PC-9 (cell line): ENCODE measurements around the gene PNLIP. TPM values are rescaled to one million over a fixed set of nuclear protein-coding genes. Genes with fewer than 3 reads are reported as not detected.

Experiments used
- BruUV-seq: library from RNA; stranded (reverse); fragments of 400-500 nt; replicated peaks from 2 replicates; lab custom pipeline; 2021; lab: Mats Ljungman, UMichigan
- CTCF ChIA-PET: fragments of 300-600 bp; sonication (Branson Sonifier 250); formaldehyde crosslinking; loops from one replicate; lab custom pipeline; 2022; ENCODE audit warnings: antibody characterized with exemption; lab: Charles Lee
- POLR2A ChIA-PET: fragments of 300-600 bp; sonication (Branson Sonifier 250); formaldehyde crosslinking; loops from one replicate; lab custom pipeline; 2022; ENCODE audit warnings: antibody characterized with exemption; ENCODE audit not compliant: unreplicated experiment; lab: Charles Lee
- DNase-seq, 2 experiments: peaks; one replicate each; pipeline versions ENCODE4 v3.0.0 to v3.0.0-alpha.2; 2015 to 2022; ENCODE audit warnings: mixed read lengths in 1 of 2
- H2AFZ ChIP-seq: fragments of 200-600 bp; sonication (generic); 2 replicates; pipeline ENCODE4 v1.8.1; 2017; ENCODE audit warnings: antibody characterized with exemption
- H3F3A ChIP-seq: fragments of 200-600 bp; sonication (generic); 2 replicates; pipeline ENCODE4 v1.8.1; 2017; ENCODE audit warnings: antibody characterized with exemption, mild to moderate bottlenecking, low read depth; ENCODE audit not compliant: insufficient read depth
- H3K27ac ChIP-seq: fragments of 200-600 bp; sonication (generic); 2 replicates; pipeline ENCODE4 v1.6.1; 2016; ENCODE audit warnings: mixed run types
- H3K27me3 ChIP-seq: fragments of 200-600 bp; sonication (generic); 2 replicates; pipeline ENCODE4 v1.6.1; 2016; ENCODE audit warnings: low read depth, mixed run types; ENCODE audit not compliant: insufficient read depth
- H3K36me3 ChIP-seq: fragments of 200-600 bp; sonication (generic); 2 replicates; pipeline ENCODE4 v1.6.1; 2016; ENCODE audit warnings: low read depth, mixed run types
- H3K4me1 ChIP-seq: fragments of 200-600 bp; sonication (generic); replicated peaks from 2 replicates; pipeline ENCODE4 v1.6.1; 2016; ENCODE audit warnings: mixed run types; ENCODE audit not compliant: insufficient read depth
- H3K4me2 ChIP-seq: fragments of 200-600 bp; sonication (generic); 2 replicates; pipeline ENCODE4 v1.6.1; 2017; ENCODE audit warnings: mixed run types
- H3K4me3 ChIP-seq: fragments of 200-600 bp; sonication (generic); 2 replicates; pipeline ENCODE4 v1.6.1; 2016; ENCODE audit warnings: mixed run types
- H3K79me2 ChIP-seq: fragments of 200-600 bp; sonication (generic); 2 replicates; pipeline ENCODE4 v1.6.1; 2017; ENCODE audit warnings: low read depth, mixed run types
- H3K9me2 ChIP-seq: fragments of 200-600 bp; sonication (generic); 2 replicates; pipeline ENCODE4 v1.8.1; 2017; ENCODE audit warnings: mild to moderate bottlenecking; ENCODE audit not compliant: insufficient read depth
- H3K9me3 ChIP-seq: fragments of 200-600 bp; sonication (generic); 2 replicates; pipeline ENCODE4 v1.8.1; 2016; ENCODE audit warnings: low read depth; ENCODE audit not compliant: insufficient read depth
- H4K20me1 ChIP-seq: fragments of 200-600 bp; sonication (generic); 2 replicates; pipeline ENCODE4 v1.8.1; 2017; ENCODE audit not compliant: insufficient read depth
- EZH2 ChIP-seq: fragments of 200-600 bp; sonication (generic); IDR thresholded peaks from 2 replicates; pipeline ENCODE4 v1.8.0; 2017; ENCODE audit warnings: antibody characterized with exemption, low read depth
- intact Hi-C: fragments of 100-400 bp; cut with micrococcal nuclease; formaldehyde crosslinking; loops from one replicate; pipeline ENCODE4 v1.10.0; 2022; ENCODE audit not compliant: unreplicated experiment
- total RNA-seq: library from RNA; stranded (reverse); gene quantifications from 2 replicates; pipeline ENCODE4 v1.2.3, GENCODE V29; 2021
- TF ChIP-seq, protein P1 (sequence below): fragments of 200-600 bp; sonication (generic); conservative IDR thresholded peaks from 2 replicates; pipeline ENCODE4 v1.6.1; 2017; ENCODE audit warnings: mixed run types, antibody characterized with exemption, mild to moderate bottlenecking, moderate library complexity

Gene PNLIP
- total RNA-seq, 1 experiment from 2014 or later = not detected

DNA sequence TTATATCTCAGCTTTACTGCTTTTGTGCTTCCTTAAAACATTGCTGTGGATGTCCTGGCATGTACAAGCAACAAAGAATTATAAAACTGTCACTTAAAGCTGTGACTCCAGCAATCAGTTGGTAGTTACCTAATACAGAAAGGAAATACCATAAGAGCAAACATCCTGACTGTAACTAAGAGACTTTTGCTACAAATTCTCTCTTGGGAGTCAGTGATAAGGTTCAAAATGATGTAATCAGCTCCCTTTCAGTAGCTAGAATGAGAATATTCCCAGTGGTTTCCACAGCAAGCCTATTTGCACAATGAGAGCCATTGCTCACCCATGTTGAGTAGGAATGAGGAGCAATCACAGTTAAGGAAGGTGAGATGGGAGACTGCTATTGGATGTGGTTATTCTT lies 52.6 kb downstream of the PNLIP start:
- Histone ChIP-seq H3K9me2 (no peaks in the 10 kb centered on the region), H3K4me3 (no peak overlapping the region), H3K4me1 (no peaks in the 10 kb centered on the region), H3K9me3 (no peaks in the 10 kb centered on the region), H3K27ac (no peak overlapping the region), H3K36me3 (no peaks in the 10 kb centered on the region), H3K27me3 (peaks cover 75% of the 10 kb centered on the region), H3K79me2 (no peaks in the 10 kb centered on the region), H3F3A (no peaks in the 10 kb centered on the region), H3K4me2 (no peak overlapping the region), H2AFZ (no peak overlapping the region), H4K20me1 (no peaks in the 10 kb centered on the region)
- no peak for DNase-seq
- intact Hi-C loops = no loop called here
- CTCF ChIA-PET = no interaction called here
- no TSS peak for BruUV-seq
- POLR2A ChIA-PET = no interaction called here
- TF ChIP-seq, protein P1, sequence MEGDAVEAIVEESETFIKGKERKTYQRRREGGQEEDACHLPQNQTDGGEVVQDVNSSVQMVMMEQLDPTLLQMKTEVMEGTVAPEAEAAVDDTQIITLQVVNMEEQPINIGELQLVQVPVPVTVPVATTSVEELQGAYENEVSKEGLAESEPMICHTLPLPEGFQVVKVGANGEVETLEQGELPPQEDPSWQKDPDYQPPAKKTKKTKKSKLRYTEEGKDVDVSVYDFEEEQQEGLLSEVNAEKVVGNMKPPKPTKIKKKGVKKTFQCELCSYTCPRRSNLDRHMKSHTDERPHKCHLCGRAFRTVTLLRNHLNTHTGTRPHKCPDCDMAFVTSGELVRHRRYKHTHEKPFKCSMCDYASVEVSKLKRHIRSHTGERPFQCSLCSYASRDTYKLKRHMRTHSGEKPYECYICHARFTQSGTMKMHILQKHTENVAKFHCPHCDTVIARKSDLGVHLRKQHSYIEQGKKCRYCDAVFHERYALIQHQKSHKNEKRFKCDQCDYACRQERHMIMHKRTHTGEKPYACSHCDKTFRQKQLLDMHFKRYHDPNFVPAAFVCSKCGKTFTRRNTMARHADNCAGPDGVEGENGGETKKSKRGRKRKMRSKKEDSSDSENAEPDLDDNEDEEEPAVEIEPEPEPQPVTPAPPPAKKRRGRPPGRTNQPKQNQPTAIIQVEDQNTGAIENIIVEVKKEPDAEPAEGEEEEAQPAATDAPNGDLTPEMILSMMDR = no peak
- no peak for TF ChIP-seq EZH2

DNA sequence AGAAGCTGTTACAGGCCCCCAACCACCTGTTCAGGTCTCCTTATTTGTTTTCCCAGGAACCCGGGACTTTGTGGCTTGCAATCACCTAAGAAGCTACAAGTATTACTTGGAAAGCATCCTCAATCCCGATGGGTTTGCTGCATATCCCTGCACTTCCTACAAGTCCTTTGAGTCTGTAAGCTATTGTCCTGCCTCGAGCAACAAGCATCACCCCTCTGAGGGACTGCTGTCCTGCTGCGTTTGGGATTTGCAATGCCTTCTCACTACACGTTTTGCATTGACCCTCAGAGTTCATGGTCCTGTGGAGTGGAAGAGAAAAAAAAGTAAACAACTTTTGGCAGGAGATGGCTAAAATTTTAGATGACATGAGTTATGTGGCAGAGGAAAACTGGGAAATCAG lies 54.3 kb downstream of the PNLIP start:
- no peaks in the 10 kb centered on the region for H3K9me3 ChIP-seq
- peaks cover 69% of the 10 kb centered on the region for H3K27me3 ChIP-seq
- no peak overlapping the region for H3K27ac ChIP-seq
- H3K9me2 ChIP-seq = no peaks in the 10 kb centered on the region
- H2AFZ ChIP-seq = no peak overlapping the region
- no TSS peak for BruUV-seq
- H3K4me1 ChIP-seq = no peaks in the 10 kb centered on the region
- no peak for DNase-seq
- no peaks in the 10 kb centered on the region for H4K20me1 ChIP-seq
- H3K4me3 ChIP-seq = no peak overlapping the region
- H3K4me2 ChIP-seq = no peak overlapping the region
- TF ChIP-seq EZH2 = no peak
- TF ChIP-seq, protein P1 = no peak
- POLR2A ChIA-PET = no interaction called here
- no peaks in the 10 kb centered on the region for H3K36me3 ChIP-seq
- H3K79me2 ChIP-seq = no peaks in the 10 kb centered on the region
- no peaks in the 10 kb centered on the region for H3F3A ChIP-seq
- intact Hi-C loops = no loop called here
- CTCF ChIA-PET = no interaction called here

DNA sequence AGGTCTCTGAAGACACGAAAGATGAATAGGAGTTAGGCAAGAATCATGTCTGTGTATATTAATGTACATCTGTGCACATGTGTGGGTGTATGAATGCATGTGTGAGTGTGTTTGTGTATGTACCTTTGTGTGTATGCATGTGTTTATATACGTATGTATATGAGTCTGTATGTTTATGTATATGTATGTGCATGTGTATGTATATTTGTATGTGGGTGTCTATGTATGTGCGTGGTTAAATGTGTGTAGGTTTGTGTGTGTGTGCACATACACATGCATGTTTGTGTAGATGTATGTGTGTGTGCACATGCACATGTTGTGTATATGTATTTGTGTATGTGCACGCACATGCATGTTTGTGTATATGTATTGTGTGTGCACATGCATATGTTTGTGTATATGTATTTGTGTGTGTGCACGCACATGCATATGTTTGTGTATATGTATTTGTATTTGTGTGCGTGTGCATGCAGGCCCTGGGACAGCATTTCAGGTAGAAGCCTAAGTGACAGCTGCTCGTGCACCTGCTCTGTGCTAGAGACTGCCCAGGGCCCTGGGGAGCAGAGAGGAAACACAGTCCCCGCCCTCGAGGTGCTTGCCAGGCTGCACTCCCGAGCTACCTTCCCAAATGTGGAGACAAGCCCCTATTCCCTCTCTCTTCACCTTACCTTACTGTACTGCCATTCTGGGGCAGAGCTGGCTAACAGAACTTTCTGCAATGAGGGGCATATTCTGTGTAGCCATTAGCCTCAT lies 57.1 kb downstream of the PNLIP start:
- H2AFZ ChIP-seq = no peak overlapping the region
- H3K9me2 ChIP-seq = no peaks in the 10 kb centered on the region
- no peak for DNase-seq
- no TSS peak for BruUV-seq
- no peak overlapping the region for H3K4me3 ChIP-seq
- no peak overlapping the region for H3K27ac ChIP-seq
- ChIA-PET POLR2A (no interaction called here), CTCF (no interaction called here)
- H3K36me3 ChIP-seq = no peaks in the 10 kb centered on the region
- no peaks in the 10 kb centered on the region for H4K20me1 ChIP-seq
- peaks cover 64% of the 10 kb centered on the region for H3K27me3 ChIP-seq
- H3F3A ChIP-seq = no peaks in the 10 kb centered on the region
- no peak overlapping the region for H3K4me2 ChIP-seq
- H3K4me1 ChIP-seq = no peaks in the 10 kb centered on the region
- intact Hi-C loops = no loop called here
- H3K9me3 ChIP-seq = no peaks in the 10 kb centered on the region
- TF ChIP-seq EZH2 = no peak
- TF ChIP-seq, protein P1 = no peak
- no peaks in the 10 kb centered on the region for H3K79me2 ChIP-seq
